ENCODE measurements around the gene PDE8A. TPM values are rescaled to one million over a fixed set of nuclear protein-coding genes. Genes with fewer than 3 reads are reported as not detected.
"Not testable (repeated sequence)": the region's sequence is repeated elsewhere in the genome, so short reads cannot be mapped to it uniquely, and the experiment has no call there.

Gene PDE8A
- polyA plus RNA-seq, 1 experiment, result 48.4 TPM

DNA sequence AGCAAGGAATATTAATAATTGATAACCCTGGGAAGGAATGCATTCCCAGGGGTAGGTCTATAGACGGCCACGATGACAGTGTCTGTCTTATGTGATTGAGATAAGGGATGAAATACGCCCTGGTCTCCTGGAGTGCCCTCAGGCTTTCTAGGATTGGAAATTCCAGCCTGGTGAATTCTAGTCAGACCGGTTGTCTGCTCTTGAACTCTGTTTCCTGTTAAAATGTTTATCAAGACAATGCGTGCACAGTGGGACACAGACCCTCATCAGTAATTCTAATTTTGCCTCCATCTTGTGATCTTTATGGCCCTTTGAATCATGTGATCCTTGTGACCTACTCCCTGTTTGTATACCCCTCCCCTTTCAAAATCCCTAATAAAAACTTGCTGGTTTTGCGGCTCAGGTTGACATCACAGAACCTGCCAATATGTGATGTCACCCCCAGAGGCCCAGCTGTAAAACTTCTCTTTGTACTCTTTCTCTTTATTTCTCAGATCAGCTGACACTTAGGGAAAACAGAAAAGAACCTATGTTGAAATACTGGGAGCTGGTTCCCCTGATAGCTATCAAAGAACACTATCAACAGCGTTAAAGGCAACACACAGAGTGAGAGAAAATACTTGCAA lies 183.3 kb downstream of the PDE8A start:
- no peak for DNase-seq (ENCODE audit: low read depth, low spot score)
- TF ChIP-seq, protein P1, sequence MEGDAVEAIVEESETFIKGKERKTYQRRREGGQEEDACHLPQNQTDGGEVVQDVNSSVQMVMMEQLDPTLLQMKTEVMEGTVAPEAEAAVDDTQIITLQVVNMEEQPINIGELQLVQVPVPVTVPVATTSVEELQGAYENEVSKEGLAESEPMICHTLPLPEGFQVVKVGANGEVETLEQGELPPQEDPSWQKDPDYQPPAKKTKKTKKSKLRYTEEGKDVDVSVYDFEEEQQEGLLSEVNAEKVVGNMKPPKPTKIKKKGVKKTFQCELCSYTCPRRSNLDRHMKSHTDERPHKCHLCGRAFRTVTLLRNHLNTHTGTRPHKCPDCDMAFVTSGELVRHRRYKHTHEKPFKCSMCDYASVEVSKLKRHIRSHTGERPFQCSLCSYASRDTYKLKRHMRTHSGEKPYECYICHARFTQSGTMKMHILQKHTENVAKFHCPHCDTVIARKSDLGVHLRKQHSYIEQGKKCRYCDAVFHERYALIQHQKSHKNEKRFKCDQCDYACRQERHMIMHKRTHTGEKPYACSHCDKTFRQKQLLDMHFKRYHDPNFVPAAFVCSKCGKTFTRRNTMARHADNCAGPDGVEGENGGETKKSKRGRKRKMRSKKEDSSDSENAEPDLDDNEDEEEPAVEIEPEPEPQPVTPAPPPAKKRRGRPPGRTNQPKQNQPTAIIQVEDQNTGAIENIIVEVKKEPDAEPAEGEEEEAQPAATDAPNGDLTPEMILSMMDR (IDR thresholded peaks at IDR 0.05; ENCODE audit: low read depth, low read length), result no peak
- ChIA-PET CTCF (no interaction called here), POLR2A (no interaction called here)
- Histone ChIP-seq H3K27me3 (ENCODE audit: control insufficient read depth, insufficient read depth, low read length) (no peaks in the 10 kb centered on the region), H3K4me3 (ENCODE audit: low read depth, low read length) (no peak overlapping the region), H3K9me3 (ENCODE audit: control insufficient read depth, insufficient read depth, low read length) (0 out of 2 replicates have a peak, but pooled peaks cover 2% of the 10 kb centered on the region), H3K27ac (ENCODE audit: low read depth, low read length) (no peak overlapping the region)

GRCh38 chr15:85167568-85167967 lies 185.9 kb downstream of the PDE8A start:
- no peak overlapping the region for H3K27ac ChIP-seq (ENCODE audit: low read depth, low read length)
- peaks cover 18% of the 10 kb centered on the region for H3K9me3 ChIP-seq (ENCODE audit: control insufficient read depth, insufficient read depth, low read length)
- TF ChIP-seq, protein P1 (IDR thresholded peaks at IDR 0.05; ENCODE audit: low read depth, low read length), result no peak
- DNase-seq (ENCODE audit: low read depth, low spot score), result no peak
- no peak overlapping the region for H3K4me3 ChIP-seq (ENCODE audit: low read depth, low read length)
- POLR2A ChIA-PET, result no interaction called here
- CTCF ChIA-PET, result interaction anchor here (1.2 to 2.3 kb wide), 2 partner anchors 17 to 24 kb away, joined by 3 to 9 read pairs; no protein-coding TSS in a partner anchor
- no peaks in the 10 kb centered on the region for H3K27me3 ChIP-seq (ENCODE audit: control insufficient read depth, insufficient read depth, low read length)

GRCh38 chr15:85168642-85169173 lies 187.1 kb downstream of the PDE8A start:
- H3K4me3 ChIP-seq (ENCODE audit: low read depth, low read length), result peak overlapping the region; percentile 27
- no peak for DNase-seq (ENCODE audit: low read depth, low spot score)

GRCh38 chr15:85171736-85172135 lies 190.1 kb downstream of the PDE8A start:
- ChIA-PET POLR2A (no interaction called here), CTCF (no interaction called here)
- Histone ChIP-seq H3K27ac (ENCODE audit: low read depth, low read length) (no peak overlapping the region), H3K9me3 (ENCODE audit: control insufficient read depth, insufficient read depth, low read length) (peaks cover 27% of the 10 kb centered on the region), H3K4me3 (ENCODE audit: low read depth, low read length) (no peak overlapping the region), H3K27me3 (ENCODE audit: control insufficient read depth, insufficient read depth, low read length) (no peaks in the 10 kb centered on the region)
- DNase-seq (ENCODE audit: low read depth, low spot score), result no peak
- TF ChIP-seq, protein P1 (IDR thresholded peaks at IDR 0.05; ENCODE audit: low read depth, low read length), result no peak

More at GRCh38 chr15:85168642-85169173, 187.1 kb downstream of the PDE8A start:
- no peak overlapping the region for H3K27ac ChIP-seq (ENCODE audit: low read depth, low read length)
- ChIA-PET POLR2A (no interaction called here), CTCF (interaction anchor here (0.6 to 2.3 kb wide), 10 partner anchors 9 to 581 kb away, joined by 3 to 9 read pairs (median 3); no protein-coding TSS in a partner anchor)
- no peaks in the 10 kb centered on the region for H3K27me3 ChIP-seq (ENCODE audit: control insufficient read depth, insufficient read depth, low read length)
- TF ChIP-seq, protein P1 (IDR thresholded peaks at IDR 0.05; ENCODE audit: low read depth, low read length), result peak; percentile 50
- peaks cover 23% of the 10 kb centered on the region for H3K9me3 ChIP-seq (ENCODE audit: control insufficient read depth, insufficient read depth, low read length)

GRCh38 chr15:85172846-85173490 lies 191.3 kb downstream of the PDE8A start:
- CTCF ChIA-PET, result no interaction called here
- H3K27me3 ChIP-seq (ENCODE audit: control insufficient read depth, insufficient read depth, low read length), result no peaks in the 10 kb centered on the region
- POLR2A ChIA-PET, result interaction anchor here (0.5 kb wide), 1 partner anchor 10 kb away, joined by 5 read pairs; no protein-coding TSS in a partner anchor
- no peak overlapping the region for H3K27ac ChIP-seq (ENCODE audit: low read depth, low read length)
- no peak for DNase-seq (ENCODE audit: low read depth, low spot score)
- TF ChIP-seq, protein P1 (IDR thresholded peaks at IDR 0.05; ENCODE audit: low read depth, low read length), result no peak
- H3K4me3 ChIP-seq (ENCODE audit: low read depth, low read length), result no peak overlapping the region
- peaks cover 27% of the 10 kb centered on the region for H3K9me3 ChIP-seq (ENCODE audit: control insufficient read depth, insufficient read depth, low read length)

GRCh38 chr15:85173630-85174029 lies 192.0 kb downstream of the PDE8A start:
- peaks cover 27% of the 10 kb centered on the region for H3K9me3 ChIP-seq (ENCODE audit: control insufficient read depth, insufficient read depth, low read length)
- POLR2A ChIA-PET, result interaction anchor here (0.5 kb wide), 1 partner anchor 9 kb away, joined by 5 read pairs; no protein-coding TSS in a partner anchor

More at GRCh38 chr15:85173630-85174029, 192.0 kb downstream of the PDE8A start:
- H3K4me3 ChIP-seq (ENCODE audit: low read depth, low read length); H3K27ac ChIP-seq (ENCODE audit: low read depth, low read length); CTCF ChIA-PET; DNase-seq (ENCODE audit: low read depth, low spot score); H3K27me3 ChIP-seq (ENCODE audit: control insufficient read depth, insufficient read depth, low read length): not testable (repeated sequence)
